Thyroid gland (tissue), 4 donors: ENCODE results near the gene RARG.

ENCODE experiments used
- POLR2A ChIP-seq, 2 donors: fragments of 450-650 bp; IDR thresholded peaks; one replicate each; pipeline ENCODE4 v1.6.1; 2017; ENCODE audit warnings: antibody characterized with exemption in 2 of 2, mild to moderate bottlenecking in 2 of 2, moderate library complexity in 1 of 2
- TF ChIP-seq, protein P1 (sequence below), 6 experiments: fragments of 200-600 bp in 3 of 6; fragments of 450-650 bp in 3 of 6; sonication (generic) in 3 of 6; IDR thresholded peaks; one replicate each; pipeline ENCODE4 v1.5.1; 2016 to 2019; ENCODE audit warnings: antibody characterized with exemption in 6 of 6, mild to moderate bottlenecking in 2 of 6, inconsistent platforms in 1 of 6, moderate library complexity in 1 of 6

DNA sequence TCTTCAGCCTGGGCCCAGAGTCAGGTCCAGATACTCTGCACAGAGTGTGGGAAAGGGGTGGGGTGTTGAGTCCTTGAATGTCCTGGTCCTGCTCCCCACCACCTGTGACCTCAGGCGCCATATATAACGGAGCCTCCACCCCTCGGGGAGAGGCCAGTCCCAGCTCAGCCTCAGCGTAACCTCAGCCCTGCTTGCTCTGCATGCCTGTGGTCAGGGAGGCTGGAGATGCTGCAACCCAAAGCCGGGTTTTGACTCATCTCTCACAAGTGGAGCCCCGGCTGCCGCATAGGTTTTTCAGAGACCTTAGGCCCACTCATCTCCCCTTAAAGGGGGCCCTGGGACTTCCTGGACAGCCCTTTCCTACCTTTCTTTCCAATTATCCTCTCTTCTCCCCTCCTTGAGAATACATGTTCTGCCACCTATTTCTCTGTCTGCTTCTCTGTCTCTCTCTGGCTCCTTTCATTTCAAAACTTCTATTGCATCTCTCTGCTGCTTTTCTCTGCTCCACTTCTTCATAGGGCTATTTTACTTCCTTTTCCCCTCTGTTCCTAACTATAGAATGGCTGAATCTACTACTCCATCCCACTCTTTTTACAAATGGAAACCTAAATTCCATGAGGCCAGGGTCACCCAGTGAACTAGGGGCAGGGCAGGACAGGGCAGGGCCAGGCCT lies 26.1 kb downstream of the RARG start:
- TF ChIP-seq, protein P1, sequence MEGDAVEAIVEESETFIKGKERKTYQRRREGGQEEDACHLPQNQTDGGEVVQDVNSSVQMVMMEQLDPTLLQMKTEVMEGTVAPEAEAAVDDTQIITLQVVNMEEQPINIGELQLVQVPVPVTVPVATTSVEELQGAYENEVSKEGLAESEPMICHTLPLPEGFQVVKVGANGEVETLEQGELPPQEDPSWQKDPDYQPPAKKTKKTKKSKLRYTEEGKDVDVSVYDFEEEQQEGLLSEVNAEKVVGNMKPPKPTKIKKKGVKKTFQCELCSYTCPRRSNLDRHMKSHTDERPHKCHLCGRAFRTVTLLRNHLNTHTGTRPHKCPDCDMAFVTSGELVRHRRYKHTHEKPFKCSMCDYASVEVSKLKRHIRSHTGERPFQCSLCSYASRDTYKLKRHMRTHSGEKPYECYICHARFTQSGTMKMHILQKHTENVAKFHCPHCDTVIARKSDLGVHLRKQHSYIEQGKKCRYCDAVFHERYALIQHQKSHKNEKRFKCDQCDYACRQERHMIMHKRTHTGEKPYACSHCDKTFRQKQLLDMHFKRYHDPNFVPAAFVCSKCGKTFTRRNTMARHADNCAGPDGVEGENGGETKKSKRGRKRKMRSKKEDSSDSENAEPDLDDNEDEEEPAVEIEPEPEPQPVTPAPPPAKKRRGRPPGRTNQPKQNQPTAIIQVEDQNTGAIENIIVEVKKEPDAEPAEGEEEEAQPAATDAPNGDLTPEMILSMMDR (IDR thresholded peaks at IDR 0.05), result no peak
- no peak for TF ChIP-seq POLR2A (IDR thresholded peaks at IDR 0.05)
